Endothelial cell of umbilical vein (primary cell): Measurements from ENCODE around the gene LMAN1L.

Experiments used
- CTCF ChIP-seq, 2 donors: IDR thresholded peaks; 1 replicate in 1 of 2; 2 replicates in 1 of 2; pipeline ENCODE4 v1.5.1; 2011; ENCODE audit warnings: low read length in 2 of 2, mild to moderate bottlenecking in 2 of 2, moderate library complexity in 2 of 2, control low read depth in 1 of 2, inconsistent platforms in 1 of 2, low read depth in 1 of 2; ENCODE audit not compliant: insufficient read depth in 1 of 2; ENCODE audit errors: extremely low read depth in 1 of 2
- EZH2 ChIP-seq: IDR thresholded peaks from 2 replicates; pipeline ENCODE4 v1.6.1; 2012; ENCODE audit warnings: borderline replicate concordance, low read depth, mild to moderate bottlenecking, moderate library complexity, low read length, inconsistent platforms; ENCODE audit not compliant: severe bottlenecking
- POLR2AphosphoS5 ChIP-seq: IDR thresholded peaks from 2 replicates; pipeline ENCODE4 v1.6.1; 2012; ENCODE audit warnings: low read depth, mild to moderate bottlenecking, control low read depth, low read length, moderate library complexity; ENCODE audit not compliant: insufficient read depth

- TF ChIP-seq POLR2AphosphoS5: no peak
- no peak for TF ChIP-seq CTCF (IDR thresholded peaks at IDR 0.05; ENCODE audit: extremely low read depth in 1 of 2, insufficient read depth in 1 of 2, low read depth in 1 of 2, low read length in 2 of 2)
- TF ChIP-seq EZH2: no peak
These were observed 30.8 kb downstream of the LMAN1L start for GRCh38 chr15:74843445-74843828.
